A673 (cell line): Measurements from ENCODE around the gene GPR176.

Experiments used
- EZH2 ChIP-seq: fragments of 200-600 bp; sonication (generic); IDR thresholded peaks from 2 replicates; pipeline ENCODE4 v1.6.1; 2017; ENCODE audit warnings: borderline replicate concordance, low read depth, mild to moderate bottlenecking, mixed read lengths, antibody characterized with exemption, low read length; ENCODE audit not compliant: poor library complexity, severe bottlenecking
- TF ChIP-seq, protein P1 (sequence below): fragments of 300-800, 200-600 bp; sonication (generic); conservative IDR thresholded peaks from 2 replicates; pipeline ENCODE4 v1.5.1; 2017; ENCODE audit warnings: low read depth, mild to moderate bottlenecking, antibody characterized with exemption, low read length, moderate library complexity, mixed read lengths

DNA sequence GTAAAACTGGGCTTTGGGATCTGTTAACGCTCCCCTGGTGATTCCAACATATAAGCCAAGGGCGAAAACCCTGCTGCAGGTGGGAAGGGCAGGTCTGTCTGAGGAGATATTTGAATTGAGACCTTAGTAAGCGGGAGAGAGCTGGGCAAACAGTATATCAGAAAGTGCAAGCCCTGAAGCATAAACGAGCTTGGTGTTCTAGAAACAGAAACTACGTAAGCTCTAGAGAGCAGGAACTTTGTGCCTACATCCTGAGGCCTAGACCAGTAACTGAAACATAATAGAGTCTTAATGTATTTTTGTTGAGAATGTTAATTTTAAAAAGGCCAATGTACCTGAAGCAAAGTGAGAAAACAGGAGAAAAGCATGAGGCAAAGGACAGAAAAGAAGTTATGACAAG, 74.5 kb downstream of the GPR176 start:
- TF ChIP-seq, protein P1, sequence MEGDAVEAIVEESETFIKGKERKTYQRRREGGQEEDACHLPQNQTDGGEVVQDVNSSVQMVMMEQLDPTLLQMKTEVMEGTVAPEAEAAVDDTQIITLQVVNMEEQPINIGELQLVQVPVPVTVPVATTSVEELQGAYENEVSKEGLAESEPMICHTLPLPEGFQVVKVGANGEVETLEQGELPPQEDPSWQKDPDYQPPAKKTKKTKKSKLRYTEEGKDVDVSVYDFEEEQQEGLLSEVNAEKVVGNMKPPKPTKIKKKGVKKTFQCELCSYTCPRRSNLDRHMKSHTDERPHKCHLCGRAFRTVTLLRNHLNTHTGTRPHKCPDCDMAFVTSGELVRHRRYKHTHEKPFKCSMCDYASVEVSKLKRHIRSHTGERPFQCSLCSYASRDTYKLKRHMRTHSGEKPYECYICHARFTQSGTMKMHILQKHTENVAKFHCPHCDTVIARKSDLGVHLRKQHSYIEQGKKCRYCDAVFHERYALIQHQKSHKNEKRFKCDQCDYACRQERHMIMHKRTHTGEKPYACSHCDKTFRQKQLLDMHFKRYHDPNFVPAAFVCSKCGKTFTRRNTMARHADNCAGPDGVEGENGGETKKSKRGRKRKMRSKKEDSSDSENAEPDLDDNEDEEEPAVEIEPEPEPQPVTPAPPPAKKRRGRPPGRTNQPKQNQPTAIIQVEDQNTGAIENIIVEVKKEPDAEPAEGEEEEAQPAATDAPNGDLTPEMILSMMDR, result no peak
- TF ChIP-seq EZH2, result no peak
